Brain microvascular endothelial cell (primary cell): Measurements from ENCODE around the gene SUSD6.

Experiments
- DNase-seq: peaks from one replicate; pipeline ENCODE4 v3.0.0-alpha.2; 2020
- H3K27ac ChIP-seq: fragments of 250-450 bp; sonication (Bioruptor Pico); 2 replicates; pipeline ENCODE4 v1.5.1; 2020; ENCODE audit warnings: mild to moderate bottlenecking, moderate library complexity
- H3K27me3 ChIP-seq: fragments of 250-450 bp; sonication (Bioruptor Pico); replicated peaks from 2 replicates; pipeline ENCODE4 v1.5.1; 2020; ENCODE audit warnings: mild to moderate bottlenecking
- H3K36me3 ChIP-seq: fragments of 250-450 bp; sonication (Bioruptor Pico); replicated peaks from 2 replicates; pipeline ENCODE4 v1.5.1; 2020; ENCODE audit warnings: mild to moderate bottlenecking
- H3K4me3 ChIP-seq: 2 replicates; pipeline ENCODE4 v1.5.1; 2011; ENCODE audit warnings: low read depth, mild to moderate bottlenecking, control low read depth, low read length, moderate library complexity
- CTCF ChIP-seq: IDR thresholded peaks from 2 replicates; pipeline ENCODE4 v1.5.1; 2011; ENCODE audit warnings: low read depth, mild to moderate bottlenecking, moderate library complexity, low read length, control low read depth, inconsistent platforms; ENCODE audit errors: missing control alignments
- in situ Hi-C: cut with HindIII; loops from 2 replicates; pipeline ENCODE4 v1.10.0; 2017; ENCODE audit warnings: low sequenced_read_pairs, low pct_ligation_motif_present

SUSD6 gene

GRCh38 chr14:69648480-69649451 is 37.4 kb downstream of the SUSD6 start:
- Histone ChIP-seq H3K36me3 (no peaks in the 10 kb centered on the region), H3K4me3 (no peak overlapping the region), H3K27ac (peak overlapping the region; percentile 82), H3K27me3 (no peaks in the 10 kb centered on the region)
- peak; percentile 65 for DNase-seq
- TF ChIP-seq CTCF = no peak
- in situ Hi-C loops = no loop called here

GRCh38 chr14:69650948-69651369 is 39.6 kb downstream of the SUSD6 start:
- no peak for TF ChIP-seq CTCF
- H3K4me3 ChIP-seq = no peak overlapping the region
- in situ Hi-C loops = no loop called here
- no peak overlapping the region for H3K27ac ChIP-seq
- H3K27me3 ChIP-seq = no peaks in the 10 kb centered on the region
- H3K36me3 ChIP-seq = no peaks in the 10 kb centered on the region
- no peak for DNase-seq

- DNase-seq = no peak
- H3K4me3 ChIP-seq = no peak overlapping the region
- H3K36me3 ChIP-seq = no peaks in the 10 kb centered on the region
- in situ Hi-C loops = no loop called here
- no peak for TF ChIP-seq CTCF
- no peaks in the 10 kb centered on the region for H3K27me3 ChIP-seq
- no peak overlapping the region for H3K27ac ChIP-seq
These were observed 40.3 kb downstream of the SUSD6 start for GRCh38 chr14:69651664-69652063.

- no peak for TF ChIP-seq CTCF
- Histone ChIP-seq H3K4me3 (no peak overlapping the region), H3K36me3 (no peaks in the 10 kb centered on the region), H3K27ac (no peak overlapping the region), H3K27me3 (no peaks in the 10 kb centered on the region)
- in situ Hi-C loops = no loop called here
- no peak for DNase-seq
These were observed 41.7 kb downstream of the SUSD6 start for GRCh38 chr14:69652942-69653684.

GRCh38 chr14:69654116-69654515 is 42.7 kb downstream of the SUSD6 start:
- no peak for DNase-seq
- H3K27ac ChIP-seq = no peak overlapping the region

More at GRCh38 chr14:69654116-69654515, 42.7 kb downstream of the SUSD6 start:
- no peaks in the 10 kb centered on the region for H3K36me3 ChIP-seq
- no peak for TF ChIP-seq CTCF
- in situ Hi-C loops = no loop called here
- H3K27me3 ChIP-seq = no peaks in the 10 kb centered on the region
- H3K4me3 ChIP-seq = no peak overlapping the region
